ENCODE measurements around the gene TMCO4. TPM values are rescaled to one million over a fixed set of nuclear protein-coding genes. Genes with fewer than 3 reads are reported as not detected.

TMCO4 gene
- total RNA-seq, 1 donor from 2014 or later, result 32.6 TPM

DNA sequence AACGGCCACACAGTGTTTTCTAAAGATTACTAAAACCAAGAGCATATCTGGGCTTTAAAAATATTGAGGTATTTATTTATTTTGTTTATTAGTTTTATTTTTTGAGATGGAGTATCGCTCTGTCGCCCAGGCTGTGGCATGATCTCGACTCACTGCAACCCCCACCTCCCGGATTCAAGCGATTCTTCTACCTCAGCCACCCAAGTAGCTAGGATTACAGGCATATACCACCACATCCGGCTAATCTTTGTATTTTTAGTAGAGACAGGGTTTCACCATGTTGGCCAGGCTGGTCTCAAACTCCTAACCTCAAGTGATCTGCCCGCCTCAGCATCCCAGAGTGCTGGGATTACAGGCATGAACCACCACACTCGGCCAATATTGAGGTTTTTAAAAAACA lies 23.9 kb downstream of the TMCO4 start:
- DNase-seq (ENCODE audit: low read depth), result no peak

DNA sequence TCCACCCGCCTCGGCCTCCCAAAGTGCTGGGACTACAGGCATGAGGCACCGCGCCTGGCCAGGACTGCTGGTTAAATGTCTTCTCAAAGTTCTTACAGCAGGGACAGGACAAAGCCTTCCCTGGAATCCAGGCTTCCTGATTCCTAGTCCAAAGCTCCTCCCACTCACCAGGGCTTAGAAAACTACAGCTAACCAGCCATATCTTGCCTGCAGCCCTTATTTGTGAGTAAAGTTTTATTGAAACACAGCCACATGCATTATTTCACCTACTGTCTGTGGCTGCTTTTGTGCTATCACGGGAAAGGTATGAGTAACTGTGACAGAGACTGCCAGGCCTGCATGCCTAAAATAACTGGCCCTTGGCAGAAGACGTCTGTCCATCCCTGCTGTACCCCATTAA lies 24.4 kb downstream of the TMCO4 start:
- DNase-seq (ENCODE audit: low read depth), result no peak

DNA sequence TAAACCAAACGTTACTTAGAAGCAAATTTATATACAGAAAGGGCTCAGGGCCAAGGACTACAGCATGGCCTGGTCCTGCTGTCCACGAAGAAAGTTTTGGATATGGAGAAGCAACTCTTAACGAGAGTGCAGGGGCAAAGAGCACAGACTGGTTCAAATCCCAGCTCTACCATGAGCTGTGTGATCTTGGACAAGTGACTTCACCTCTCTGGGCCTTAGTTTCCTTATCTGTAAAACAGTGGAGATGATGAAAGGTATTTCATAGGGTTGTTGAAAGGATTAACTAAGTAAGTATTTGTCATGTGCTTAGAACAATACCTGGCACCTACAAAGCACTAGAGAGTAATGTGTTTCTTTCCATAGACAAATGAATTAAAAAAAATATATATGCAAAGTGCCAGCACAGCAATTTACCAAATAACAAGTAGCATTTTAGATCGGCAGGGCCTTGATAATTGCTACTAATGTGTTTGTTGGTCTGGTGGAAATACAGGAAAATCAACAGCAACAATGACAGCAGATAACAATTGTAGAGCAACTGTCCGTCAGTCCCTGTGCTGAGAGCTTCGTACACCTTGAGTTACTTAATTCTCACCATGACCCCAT lies 25.4 kb downstream of the TMCO4 start:
- DNase-seq (ENCODE audit: low read depth), result no peak

DNA sequence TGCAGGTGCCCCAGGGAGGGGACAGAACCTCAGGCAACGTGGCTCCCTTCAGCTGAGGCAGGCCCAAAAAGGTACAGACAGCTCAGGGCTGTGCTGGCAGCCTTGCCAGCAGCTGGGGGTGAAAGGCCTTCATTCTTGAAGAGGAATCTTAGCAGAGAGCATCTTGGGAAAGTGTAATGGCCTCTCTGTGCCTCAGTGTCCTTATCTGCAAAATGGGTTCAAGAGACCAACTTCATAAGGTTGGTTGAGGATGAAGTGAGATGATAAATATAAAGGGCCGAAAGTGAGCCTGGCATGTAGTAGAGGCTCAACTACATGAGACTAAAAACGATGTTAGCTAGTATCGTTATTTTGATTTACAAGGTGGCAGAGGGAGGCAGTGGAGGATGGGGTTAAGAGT lies 26.2 kb downstream of the TMCO4 start:
- DNase-seq (ENCODE audit: low read depth), result no peak

DNA sequence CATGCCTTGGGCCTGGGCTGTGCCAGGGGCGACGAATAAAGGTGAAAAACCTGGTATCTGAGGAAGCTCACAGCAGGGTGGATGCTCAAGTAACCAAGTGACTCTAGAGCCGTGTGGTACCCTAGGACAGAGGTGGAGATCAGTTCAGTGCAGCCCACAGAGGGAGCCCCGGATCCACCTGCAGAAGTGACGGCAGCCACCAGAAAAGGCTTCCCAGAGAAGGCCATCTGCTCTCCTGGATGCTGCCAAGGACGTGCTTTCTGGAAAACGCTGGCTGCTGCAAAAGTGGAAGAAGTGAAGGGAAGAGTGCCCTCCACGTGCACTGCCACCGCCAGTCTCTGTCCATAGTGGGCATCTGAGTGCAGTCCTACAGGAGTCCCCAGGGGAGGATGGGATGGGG lies 27.7 kb downstream of the TMCO4 start:
- no peak for DNase-seq (ENCODE audit: low read depth)

DNA sequence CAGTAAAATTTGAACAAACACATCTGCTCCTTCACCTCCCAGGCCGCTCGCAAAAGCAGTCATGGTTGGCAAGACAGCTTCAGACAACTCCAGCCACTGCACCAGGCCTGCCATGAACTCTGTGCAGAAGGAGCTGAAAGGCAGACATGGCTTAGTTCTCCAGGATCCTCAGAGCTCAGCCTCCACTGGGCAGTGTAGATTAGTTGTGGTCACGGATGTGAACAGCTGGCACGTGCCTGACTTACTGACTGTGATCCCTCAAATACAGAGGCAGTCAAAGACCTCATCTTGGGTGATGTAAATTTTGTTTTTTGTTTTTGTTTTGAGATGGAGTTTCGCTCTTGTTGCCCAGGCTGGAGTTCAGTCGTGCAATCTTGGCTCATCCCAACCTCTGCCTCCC lies 28.4 kb downstream of the TMCO4 start:
- no peak for DNase-seq (ENCODE audit: low read depth)

DNA sequence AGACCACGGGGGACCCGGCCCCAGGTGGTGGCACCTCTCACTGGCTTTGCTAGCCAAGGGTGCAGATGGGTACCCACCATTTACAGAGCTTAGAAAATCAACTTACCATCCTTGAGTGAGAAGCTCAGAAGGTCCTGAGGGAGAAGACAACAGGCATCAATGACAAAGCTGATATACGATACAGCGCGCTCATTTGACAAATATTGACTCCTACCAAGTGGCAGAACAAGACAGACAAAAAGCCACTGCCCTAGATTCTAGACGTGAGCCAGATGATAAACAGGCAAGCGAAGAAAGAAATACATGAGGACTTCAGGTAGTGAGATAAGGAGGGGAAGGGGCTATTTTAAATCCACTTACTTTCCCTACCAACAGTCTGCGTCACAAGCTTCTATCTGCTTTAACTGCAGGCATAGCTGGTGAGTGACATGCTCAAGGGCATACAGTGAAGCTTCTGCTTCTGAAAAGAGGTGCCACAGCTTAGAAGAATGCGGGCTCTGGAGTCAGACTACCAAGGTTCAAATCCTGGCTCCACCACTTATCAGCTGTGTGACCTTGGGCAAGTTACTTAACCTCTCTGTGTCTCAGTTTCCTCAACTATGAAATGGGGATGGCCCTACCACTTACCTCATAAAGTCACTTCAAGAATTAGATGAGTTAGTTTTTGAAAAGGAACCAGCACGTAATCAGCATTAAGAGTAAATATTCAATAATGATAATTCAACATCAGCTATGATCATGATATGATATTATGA lies 29.1 kb downstream of the TMCO4 start:
- no peak for DNase-seq (ENCODE audit: low read depth)

DNA sequence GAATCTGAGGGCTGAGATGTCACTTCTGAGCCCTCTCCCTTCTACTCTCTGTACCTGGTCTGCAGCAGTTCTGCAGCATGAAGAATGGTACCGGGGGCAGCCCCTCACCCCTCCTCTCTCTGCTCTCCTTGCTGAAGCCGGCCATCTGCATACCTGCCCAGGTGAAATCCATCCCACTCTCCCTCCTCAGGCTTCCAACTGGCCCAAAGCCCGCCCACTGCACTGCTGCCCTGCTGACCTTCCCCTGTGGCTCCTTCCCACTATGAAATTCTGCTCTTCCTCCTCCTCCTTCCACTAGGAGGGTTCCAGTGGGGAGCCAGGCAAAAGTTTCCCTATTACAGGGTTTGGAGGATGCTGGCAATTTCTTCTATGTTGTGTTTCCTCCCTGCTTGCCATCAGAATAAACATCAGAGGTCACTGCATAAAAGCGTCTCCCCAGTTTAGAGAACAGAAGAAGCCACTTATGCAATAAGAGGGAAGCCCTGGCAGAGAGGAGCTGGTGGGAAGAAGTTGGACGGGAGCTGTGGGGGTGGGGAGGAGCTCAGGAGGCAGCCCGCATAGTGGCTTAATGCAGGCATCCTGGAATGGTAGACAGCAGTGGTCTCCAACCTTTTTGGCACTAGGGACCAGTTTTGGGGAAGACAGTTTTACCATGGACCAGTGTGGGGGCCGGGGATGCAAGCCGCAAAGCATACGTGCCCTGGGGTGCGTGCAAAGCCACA lies 30.3 kb downstream of the TMCO4 start:
- no peak for DNase-seq (ENCODE audit: low read depth)

DNA sequence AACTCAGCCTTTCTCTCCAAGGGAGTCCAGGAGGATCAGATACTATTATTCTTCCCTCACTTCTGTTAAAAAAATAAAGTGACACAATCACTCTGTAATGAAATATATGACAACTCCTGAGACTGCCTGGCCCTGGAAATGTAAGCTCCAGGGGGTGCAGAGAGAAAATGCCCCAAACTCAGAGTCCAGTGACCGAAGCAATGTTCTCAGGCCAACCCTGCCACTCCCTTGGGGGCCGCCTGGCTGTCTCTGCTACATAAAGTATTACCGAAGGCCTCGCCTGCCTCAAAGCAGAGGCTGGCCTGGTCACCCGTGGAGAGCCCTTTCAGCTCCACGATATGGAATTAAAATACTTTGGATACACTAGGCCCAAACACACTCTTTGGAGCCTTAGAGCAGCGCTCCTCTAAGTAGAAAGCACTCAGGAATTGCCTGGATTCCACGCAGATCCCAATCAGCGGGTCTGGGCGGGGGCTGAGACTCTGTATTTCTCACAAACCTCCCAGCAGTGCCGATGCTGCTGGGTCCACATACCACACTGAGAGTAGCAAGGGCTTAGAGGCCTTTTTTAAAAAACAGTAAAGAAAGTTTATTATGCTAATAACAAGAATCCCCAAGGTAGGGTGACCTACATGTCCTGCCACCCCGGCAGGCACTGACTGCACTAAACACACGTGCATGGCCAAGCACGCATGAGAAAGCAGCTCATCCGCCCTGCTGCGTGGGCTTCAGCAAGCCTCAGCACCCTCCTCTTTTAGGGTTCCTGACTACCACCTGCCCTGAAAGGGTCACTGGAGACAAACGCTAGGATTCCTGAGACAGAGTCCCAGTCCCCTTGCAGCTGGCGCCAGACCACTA lies 31.1 kb downstream of the TMCO4 start:
- no peak for DNase-seq (ENCODE audit: low read depth)

DNA sequence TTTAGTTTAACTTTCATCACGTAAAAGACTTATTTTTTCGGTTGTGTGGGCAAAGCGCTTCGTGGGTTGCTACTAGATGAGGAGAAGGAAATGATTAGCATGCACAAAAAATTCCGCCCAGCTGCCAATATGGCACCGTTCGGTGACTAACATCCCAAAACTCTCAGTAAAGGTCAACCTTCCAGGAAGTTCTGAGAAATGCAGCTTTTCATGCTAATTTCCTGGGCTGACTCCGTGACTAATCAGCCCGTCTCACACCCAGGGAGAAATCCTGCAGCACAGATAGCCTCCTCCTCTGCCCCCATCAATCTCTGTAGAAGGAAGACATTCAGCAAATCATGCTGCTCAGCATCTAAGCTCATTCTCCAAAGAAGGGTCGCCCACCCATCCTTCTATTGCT lies 34.1 kb downstream of the TMCO4 start:
- DNase-seq (ENCODE audit: low read depth), result peak; percentile 96

DNA sequence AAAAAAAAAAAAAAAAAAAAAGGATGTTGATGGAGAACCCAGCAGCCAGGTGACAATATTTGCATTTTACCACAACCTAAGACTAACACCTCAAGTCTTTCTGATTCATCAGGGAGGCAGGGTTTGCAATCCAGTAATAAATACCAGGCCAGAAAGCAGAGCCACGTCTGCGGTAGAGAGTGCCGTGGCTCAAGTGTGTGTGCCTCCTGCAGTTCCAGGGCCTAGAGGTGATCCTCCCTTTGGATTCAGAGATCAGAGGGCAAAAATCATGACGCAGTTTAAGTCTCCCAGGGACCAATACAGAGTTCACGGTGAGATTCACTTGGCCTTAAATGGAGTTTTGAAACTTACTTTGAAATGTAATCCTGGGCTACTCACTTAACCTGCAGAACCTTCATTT lies 34.9 kb downstream of the TMCO4 start:
- DNase-seq (ENCODE audit: low read depth), result peak; percentile 95

DNA sequence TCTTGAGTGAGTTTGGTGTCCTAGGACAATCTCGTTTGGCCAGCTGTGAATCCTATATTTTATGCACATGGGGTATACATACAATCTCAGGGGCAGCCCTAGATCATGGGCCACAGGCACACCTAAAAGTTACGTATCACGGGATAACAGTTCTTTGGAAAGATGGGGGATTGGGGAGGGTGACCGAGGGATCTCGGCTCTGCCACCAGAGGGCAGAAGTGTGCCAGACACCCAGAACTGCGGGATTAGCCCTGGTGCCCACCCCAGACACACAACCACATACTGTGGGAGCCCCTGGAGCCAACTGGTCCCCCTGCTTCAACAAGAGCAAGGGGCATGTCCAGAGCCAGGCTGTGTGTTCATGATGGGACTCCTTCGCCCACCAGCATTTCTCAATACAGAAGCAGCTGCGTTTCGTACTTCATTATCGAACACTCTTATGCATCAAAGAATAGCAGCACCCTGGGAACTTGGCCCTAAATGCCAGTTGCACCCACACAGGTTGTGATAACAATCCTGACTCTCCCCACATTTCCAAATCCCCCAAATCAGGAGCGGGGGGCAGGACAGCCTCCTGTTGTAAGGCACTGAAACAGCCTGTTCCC lies 37.4 kb downstream of the TMCO4 start:
- no peak for DNase-seq (ENCODE audit: low read depth)

DNA sequence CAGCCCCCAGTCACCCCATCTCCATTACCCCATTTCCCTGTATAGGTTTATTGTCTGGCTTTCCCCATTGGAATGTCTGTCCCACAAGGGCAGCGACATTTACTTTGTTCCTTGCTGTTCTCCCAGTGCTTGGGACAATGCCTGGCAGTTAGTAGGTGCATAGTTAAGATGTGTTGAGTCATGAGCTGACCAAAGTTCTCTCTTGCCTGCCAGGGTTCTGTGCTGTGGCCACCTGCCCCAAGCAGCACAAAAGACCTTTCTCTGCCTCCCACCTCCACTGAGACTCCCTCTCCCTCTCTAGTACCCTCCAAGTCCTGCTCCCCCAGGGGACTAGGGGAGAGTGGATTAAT lies 40.0 kb downstream of the TMCO4 start:
- peak; percentile 57 for DNase-seq (ENCODE audit: low read depth)

DNA sequence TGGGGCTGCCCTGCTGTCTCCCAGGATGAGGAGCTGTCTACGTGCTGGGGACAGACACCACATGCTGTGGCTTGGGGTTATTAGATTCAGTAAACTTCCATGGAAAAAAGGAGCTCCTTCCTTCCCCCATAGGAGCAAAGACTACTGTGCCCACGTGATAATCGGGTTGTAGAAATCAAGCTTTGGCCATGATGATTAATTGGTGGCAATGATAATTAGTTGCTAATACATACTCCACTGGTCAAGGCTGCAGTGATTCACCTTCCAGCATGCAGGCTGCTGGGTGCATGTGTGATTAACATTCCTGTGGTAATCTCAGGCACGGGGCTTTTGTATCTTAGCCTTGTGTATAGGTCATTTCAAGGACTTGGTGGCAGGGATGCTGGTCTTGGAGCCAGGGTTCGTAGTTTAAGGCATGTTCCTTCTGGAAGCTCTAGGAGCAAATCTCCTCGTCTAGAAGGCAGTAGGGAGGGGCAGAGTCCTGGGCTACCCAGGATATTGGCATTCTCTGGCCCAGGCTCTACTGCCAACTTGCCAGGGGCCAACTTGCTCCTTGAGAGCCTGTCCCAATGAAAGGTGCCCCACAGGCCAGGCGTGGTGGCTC lies 41.4 kb downstream of the TMCO4 start:
- DNase-seq (ENCODE audit: low read depth), result peak; percentile 96

DNA sequence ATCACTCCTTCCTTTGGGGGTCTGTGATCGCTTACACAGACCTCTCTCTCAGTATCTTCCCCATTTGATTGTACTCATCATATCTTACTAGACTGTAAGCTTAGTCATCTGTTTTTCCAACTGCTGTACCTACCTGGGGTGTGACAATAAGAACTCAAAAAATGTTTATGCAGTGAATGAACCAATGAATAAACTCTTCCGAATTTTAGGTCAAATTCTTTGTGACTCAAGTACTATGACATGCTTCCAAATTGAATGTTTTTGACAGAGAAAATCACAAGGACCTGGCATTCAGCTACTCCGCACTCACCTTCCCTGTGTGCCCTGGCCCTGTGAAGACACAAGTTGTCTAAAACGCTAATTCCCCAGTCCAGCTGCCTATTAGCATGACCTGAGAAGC lies 42.1 kb downstream of the TMCO4 start:
- DNase-seq (ENCODE audit: low read depth), result no peak

DNA sequence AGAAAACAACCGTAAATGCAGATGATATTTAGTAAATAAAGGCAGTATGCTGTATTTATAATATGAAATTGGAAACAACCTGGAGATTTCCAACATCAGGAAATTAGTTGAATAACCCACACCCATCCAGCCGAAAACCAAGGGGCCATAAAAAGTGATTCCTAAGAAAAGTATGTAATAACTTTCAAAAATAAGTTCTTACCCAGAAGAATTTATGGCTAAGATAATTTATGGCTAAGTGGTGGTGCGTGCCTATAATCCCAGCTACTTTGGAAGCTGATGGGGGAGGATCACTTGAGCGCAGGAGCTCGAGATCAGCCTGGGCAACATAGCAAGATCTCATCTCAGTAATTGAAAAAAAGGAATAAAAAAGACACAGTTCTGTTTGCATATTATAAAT lies 43.2 kb downstream of the TMCO4 start:
- no peak for DNase-seq (ENCODE audit: low read depth)

DNA sequence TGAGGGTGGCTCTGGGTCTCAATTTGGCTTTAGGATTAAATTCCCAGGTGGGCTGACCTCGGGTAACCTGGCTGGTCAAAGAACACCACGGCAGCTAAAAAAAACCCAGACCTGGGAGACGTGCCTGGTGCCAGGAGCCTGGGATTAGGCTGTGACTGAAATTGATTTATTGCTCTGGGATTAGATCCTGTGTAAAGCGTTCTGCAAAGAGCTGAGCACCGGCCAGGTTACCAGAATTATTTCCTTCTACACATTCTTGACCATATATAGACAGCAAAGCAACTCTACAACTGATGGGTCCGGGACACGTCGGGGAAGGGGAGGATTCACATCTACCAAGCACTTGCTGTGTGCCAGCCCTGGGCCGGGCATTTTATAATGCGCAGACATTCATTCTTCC lies 45.2 kb downstream of the TMCO4 start:
- no peak for DNase-seq (ENCODE audit: low read depth)

DNA sequence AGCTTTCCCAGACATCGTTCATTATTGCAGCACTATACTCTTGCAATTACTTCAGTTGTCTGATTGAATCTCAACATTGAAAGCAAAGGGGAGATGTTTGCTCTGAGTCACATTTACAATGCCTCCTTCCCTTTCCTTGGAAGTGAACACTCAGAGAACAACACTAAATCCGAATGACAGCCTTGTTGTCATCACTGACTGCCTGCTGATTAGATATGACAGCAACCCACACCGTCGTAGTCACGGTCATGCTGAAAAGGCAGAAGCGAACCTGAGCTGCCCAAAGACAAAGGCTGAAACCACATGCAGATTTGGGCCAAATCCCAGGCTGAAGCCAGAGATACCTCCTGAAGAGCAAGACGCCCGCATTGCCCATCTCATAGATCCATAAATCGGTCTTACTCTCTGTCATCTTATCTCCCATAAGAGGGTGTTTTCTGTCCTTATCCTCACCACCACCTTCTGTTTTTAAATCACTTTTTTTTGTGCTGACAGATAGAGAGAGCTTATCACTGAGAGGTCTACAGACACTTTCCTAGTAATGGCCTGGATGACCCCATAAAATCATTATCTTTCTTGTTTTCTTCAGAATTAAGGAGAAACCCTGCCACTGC lies 47.5 kb downstream of the TMCO4 start:
- DNase-seq (ENCODE audit: low read depth), result no peak

DNA sequence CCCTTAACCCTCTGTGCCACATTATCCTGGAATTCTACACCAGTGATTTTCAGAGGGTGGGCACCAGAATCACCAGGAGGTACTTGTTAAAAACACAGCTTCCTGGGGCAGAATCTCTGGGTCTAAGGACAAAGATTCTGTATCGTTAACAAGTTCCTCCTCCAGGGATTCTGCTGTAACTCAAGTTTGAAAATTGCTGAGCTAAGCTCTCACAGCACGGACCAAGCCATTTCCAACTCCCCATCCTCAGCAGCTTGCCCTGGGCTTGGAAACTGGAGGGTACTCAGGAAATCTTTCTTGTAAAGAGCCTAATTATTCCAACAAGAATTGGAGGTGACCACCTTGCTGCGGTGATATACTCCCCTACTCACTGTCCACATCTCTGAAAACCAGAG lies 48.8 kb downstream of the TMCO4 start:
- DNase-seq (ENCODE audit: low read depth), result no peak

DNA sequence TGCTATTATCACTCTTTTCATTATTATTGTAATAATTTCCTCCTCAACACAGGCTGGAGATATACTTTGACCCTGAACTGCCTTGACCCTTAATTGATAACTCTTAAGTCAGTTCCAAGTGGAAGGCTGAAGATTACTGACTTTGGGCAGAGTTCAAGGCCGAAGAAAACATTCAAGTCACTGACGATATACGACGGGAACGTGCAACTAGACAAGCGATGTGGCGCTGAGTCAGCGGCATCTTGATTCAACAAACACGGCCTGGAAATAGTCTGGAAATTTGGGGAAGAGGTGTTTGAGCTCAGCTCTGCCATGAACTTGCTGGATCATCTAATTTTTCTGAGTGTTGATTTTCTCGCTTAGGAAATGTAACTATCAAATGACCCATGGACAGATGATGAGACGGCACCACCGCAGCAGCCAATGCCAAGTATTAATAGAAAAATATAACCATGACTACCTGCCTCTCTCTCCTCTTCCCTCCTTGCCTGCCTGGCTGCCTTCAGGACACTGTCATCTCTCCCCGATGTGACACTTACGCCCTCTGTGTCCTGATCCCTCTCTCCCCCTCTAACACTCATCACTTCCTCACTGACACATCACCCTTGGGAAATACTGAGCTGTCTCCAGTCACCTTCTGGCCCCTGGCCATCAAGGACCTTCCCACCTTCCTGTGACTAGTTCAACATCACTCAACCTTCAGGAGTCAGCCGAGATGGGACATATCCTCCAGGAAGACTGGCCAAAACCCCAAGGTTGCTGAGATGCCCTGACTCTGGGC lies 49.4 kb downstream of the TMCO4 start:
- DNase-seq (ENCODE audit: low read depth), result no peak

All from renal cortical epithelial cell (primary cell).